Retinal pigment epithelial cell (primary cell): Measurements from ENCODE around the gene DYRK1A.

ENCODE experiments used
- DNase-seq: peaks from one replicate; pipeline ENCODE4 v3.0.0-alpha.2; 2010; ENCODE audit warnings: low read depth
- H3K4me3 ChIP-seq: 2 replicates; pipeline ENCODE4 v1.5.1; 2011; ENCODE audit warnings: mild to moderate bottlenecking, low read length, control low read depth, moderate library complexity
- TF ChIP-seq, protein P1 (sequence below): conservative IDR thresholded peaks from 2 replicates; pipeline ENCODE4 v1.5.1; 2011; ENCODE audit warnings: low read depth, low read length, control low read depth, inconsistent platforms

Gene DYRK1A

GRCh38 chr21:37574316-37574715, 207.7 kb downstream of the DYRK1A start:
- DNase-seq, result no peak
- TF ChIP-seq, protein P1, sequence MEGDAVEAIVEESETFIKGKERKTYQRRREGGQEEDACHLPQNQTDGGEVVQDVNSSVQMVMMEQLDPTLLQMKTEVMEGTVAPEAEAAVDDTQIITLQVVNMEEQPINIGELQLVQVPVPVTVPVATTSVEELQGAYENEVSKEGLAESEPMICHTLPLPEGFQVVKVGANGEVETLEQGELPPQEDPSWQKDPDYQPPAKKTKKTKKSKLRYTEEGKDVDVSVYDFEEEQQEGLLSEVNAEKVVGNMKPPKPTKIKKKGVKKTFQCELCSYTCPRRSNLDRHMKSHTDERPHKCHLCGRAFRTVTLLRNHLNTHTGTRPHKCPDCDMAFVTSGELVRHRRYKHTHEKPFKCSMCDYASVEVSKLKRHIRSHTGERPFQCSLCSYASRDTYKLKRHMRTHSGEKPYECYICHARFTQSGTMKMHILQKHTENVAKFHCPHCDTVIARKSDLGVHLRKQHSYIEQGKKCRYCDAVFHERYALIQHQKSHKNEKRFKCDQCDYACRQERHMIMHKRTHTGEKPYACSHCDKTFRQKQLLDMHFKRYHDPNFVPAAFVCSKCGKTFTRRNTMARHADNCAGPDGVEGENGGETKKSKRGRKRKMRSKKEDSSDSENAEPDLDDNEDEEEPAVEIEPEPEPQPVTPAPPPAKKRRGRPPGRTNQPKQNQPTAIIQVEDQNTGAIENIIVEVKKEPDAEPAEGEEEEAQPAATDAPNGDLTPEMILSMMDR, result no peak
- no peak overlapping the region for H3K4me3 ChIP-seq

DNA sequence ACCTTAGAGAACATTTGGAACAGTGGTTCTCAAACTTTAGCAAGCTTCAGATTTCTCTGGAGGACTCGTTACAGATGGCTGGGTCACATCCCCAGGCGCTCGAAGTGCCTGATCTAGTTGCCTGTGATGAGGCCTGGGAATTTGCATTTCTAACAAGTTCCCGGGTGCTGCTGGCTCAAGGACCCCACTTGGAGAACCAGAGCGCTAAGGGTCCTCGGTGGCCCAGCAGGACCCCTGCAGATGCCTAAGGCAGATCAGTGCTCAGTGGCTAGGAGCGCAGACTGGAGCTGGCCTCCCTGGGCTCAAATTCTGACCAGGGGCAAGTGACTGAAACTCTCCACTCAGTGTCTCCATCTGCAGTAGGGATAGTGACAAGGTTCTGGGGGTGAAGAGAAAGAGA, 208.2 kb downstream of the DYRK1A start:
- TF ChIP-seq, protein P1, result no peak
- H3K4me3 ChIP-seq, result no peak overlapping the region
- no peak for DNase-seq

GRCh38 chr21:37575580-37575979, 209.0 kb downstream of the DYRK1A start:
- no peak for DNase-seq
- TF ChIP-seq, protein P1, result no peak
- no peak overlapping the region for H3K4me3 ChIP-seq
